ENCODE results near the gene RNASE8.
"Not testable (repeated sequence)": the region's sequence is repeated elsewhere in the genome, so short reads cannot be mapped to it uniquely, and the experiment has no call there.

Gene RNASE8

GRCh38 chr14:21057803-21058675 is at the start of gene RNASE8:
Gene RNASE8 (plus strand): TSS chr14:21057822. CDS start chr14:21057893, 71 bp downstream.
- peak; percentile 35 for DNase-seq

GRCh38 chr14:21009721-21010120 is 47.9 kb upstream of the RNASE8 start:
- DNase-seq, result not testable (repeated sequence)

DNA sequence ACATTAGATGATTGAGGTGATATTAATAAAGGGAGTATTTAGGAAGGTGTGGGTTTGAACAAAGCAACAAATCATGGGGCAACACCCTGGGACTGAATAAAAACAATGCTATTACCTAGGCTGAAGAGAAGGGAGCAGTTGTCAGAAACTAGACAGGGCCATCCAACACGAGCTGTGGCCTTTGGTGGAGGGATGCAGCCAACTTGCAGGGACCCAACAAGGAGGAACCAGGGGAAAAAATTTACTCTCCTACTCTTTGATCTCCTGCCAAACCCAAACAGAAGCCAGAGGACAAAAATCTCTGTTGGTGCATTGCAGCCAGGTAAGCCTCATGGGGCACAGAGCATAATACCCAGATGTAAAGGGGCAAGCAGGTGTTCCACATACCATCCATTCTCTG is 46.5 kb upstream of the RNASE8 start:
- no peak for DNase-seq

- DNase-seq, result peak; percentile 90
These were observed 42.8 kb upstream of the RNASE8 start for GRCh38 chr14:21014761-21015190.

GRCh38 chr14:21015312-21015711 is 42.3 kb upstream of the RNASE8 start:
- DNase-seq, result no peak

DNA sequence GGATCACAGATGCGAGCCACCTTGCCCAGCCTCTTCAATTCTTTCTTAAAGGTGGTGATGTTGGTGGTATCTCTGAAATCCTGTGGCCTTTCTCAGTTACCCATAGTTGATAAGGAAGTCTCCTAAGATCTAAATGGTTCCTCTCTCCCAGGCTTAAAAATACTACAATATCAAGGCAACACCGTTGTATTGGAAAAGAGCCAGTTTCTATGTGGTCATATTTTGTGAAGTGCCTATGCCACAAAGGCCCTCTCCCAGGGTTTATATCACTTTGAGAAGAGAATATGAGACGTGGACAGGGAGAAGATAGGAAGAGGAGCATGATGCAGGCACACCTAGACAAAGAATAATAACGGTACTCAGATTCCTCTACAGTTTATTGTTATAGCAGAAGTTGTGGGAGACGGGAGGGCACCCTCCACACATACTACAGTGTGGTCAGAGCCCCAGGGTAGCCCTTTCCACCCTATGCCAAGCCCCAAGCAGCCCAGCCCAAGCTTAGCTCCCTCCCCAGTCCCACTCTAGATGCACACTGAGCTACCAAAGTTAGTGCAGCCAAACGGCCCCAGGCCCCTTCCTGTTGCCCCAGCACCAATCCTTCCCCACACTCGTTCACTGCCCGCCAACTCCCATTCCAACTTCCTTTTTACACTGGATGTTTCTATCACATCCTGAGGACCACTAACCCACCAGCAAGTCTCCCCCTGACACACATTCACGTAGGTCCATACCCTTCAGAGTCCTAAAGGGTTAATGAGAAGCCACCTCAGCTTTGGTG is 41.0 kb upstream of the RNASE8 start:
- DNase-seq, result no peak

DNA sequence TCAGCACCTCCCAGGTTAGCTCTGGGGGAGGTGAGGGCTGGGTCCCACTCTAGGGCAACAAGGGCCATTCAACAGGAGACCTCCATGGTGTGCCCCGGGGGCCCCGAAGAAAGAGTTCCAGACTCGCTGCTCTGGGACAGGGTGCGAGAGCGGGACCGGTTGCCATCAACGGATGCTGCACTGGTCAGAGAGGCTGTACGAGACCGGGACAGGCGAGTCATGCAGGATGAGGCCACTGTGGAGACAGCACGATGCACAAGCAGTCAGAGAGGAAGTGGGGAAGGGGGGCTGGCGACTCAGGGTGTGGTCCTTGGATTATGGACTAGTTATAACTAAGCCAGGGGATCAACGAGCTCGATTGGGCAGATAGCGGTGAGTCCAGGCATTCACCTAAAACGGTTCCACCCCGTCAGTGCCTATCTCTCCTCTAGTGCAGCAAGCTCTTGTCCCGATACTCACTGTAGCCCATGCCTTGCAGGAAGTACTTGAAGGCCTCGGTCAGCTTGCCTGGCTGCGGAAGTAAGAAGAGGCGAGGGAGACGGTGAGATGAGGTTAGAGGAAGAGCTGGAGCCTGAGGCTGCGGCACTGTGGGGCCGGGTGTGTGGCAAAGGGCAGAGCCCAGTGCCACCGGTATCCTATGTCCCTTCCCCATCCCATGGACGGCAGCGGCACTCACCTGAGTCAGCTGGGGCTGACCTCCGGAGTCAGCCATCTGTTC is 39.9 kb upstream of the RNASE8 start:
- DNase-seq, result no peak

- no peak for DNase-seq
These were observed 39.3 kb upstream of the RNASE8 start for GRCh38 chr14:21018286-21018685.

DNA sequence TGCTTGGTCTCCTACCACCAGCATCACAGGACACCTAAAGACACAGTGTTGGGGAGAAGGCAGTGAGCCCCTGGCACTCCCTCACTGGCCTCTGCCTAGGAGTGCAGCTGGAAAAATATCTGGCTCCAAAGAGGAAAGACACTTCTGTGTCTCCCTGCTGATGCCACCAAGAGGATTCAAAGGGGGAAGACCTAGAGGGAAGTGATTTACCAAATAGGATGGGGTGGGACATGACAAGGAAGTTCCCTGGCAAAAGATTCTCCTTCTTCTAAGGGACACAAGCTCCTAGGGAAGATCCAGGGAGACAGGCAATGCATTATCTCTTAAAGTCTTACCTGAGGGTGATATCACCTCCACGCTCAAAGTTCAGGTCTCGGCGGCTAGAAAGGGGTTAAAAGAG is 38.8 kb upstream of the RNASE8 start:
- no peak for DNase-seq

- peak; percentile 41 for DNase-seq
These were observed 38.3 kb upstream of the RNASE8 start for GRCh38 chr14:21019366-21019765.

DNA sequence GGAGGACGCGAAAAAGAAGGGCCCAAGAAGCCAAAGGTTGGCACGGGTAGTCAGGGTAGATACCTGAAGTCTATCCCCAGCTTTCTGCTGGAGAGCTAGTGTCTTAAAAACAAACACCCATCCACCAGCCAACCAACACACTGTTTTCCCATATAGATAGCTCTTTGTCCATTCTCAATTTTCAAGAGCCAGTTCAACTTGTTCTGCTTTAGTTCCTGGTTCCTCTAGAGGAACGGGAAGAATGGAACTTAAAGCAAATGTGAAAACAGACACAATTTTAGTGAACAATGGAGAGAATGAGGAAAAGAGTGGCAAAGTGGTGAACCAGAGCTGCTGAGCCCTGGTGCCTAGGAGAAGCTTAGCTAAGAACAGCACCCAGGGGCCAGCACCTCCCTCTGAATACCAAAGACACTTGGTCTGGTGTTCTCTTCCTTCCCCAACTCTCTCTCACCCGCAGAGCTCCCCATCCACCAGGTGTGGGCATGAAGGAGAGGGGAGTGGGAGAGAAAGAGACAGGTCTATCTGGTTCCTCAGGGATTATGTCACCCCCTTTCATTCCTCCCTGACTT is 36.6 kb upstream of the RNASE8 start:
- DNase-seq, result no peak

GRCh38 chr14:21022686-21023085 is 34.9 kb upstream of the RNASE8 start:
- no peak for DNase-seq

GRCh38 chr14:21023174-21023573 is 34.4 kb upstream of the RNASE8 start:
- peak; percentile 42 for DNase-seq

DNA sequence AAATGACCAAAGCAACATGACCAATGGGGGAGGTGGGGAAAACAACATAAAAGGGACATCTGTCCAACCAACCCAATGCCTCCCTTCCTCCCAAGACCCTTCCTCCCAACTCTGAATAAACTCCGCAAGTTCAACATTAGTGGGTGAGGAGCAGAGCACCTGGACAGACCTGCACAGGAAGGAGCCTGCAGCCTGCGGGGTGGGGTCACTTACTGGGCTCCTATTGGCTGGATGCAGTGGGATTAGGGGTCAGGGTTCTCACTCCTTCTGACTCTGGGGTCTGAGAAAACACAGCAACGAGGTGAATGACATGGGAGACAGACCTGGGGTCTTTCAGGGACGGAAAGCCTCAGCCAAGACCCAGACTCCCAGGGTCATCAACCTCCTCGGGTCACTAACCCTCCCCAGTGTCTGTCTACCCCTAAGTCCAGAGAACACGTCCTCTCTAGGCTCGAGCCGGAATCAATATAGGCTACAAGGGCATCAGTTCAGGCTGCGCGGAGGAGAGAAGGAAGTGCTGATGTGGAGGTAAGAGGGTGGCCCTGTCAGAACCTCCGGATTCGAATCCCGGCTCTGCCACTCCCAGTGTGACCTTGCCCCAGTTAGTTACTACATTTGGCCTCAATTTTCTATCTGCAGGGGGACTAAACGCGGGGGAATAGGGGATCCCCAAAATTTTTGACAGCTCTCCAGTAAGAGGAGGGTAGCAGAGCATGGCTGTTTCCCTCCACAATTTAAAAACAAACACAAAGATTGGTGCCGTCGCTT is 33.6 kb upstream of the RNASE8 start:
- no peak for DNase-seq

- no peak for DNase-seq
These were observed 32.8 kb upstream of the RNASE8 start, which contains the start of gene NDRG2 for GRCh38 chr14:21024585-21025370. Gene NDRG2 (minus strand): TSS chr14:21025061. CDS start chr14:21023315, 1,746 bp downstream.

- no peak for DNase-seq
These were observed 32.0 kb upstream of the RNASE8 start for GRCh38 chr14:21025371-21026273.

DNA sequence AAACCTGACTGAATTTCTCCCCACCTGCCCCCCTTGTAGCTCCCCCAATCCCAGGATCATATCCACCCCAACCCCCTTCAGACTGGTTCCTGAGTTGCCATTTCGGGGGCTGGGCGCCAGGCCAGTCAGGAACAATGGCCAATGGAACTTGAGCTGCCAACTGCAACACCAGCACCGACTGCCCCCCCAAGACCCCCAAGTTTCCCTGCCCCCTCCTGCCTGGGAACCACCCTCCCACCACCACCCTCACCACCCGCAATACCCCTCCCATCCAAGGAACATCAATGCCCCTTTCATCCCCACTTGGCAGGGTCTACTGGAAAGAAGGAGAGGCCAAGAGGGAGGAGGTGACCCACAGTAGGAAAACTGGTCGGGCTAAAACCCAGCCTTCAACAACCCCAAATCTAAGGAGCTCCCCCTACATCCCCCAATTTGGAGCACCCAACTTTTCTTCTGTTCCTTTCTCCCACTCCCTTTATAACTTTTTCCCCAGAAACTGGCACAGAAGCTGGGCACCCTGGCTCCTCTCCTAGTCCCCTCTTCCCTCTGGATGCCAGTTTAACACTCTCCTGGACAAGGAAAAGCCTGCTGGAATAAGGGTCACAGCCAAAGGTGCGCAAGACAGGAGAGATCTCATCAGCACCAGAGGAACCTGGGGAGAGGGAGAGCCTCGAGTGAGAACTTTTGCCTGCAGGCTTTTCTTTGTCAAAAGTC is 31.2 kb upstream of the RNASE8 start:
- DNase-seq, result no peak

GRCh38 chr14:21026988-21027315 is 30.7 kb upstream of the RNASE8 start:
- DNase-seq, result no peak

GRCh38 chr14:21029917-21030316 is 27.7 kb upstream of the RNASE8 start, which contains the start of gene TPPP2:
Gene TPPP2 (plus strand): TSS chr14:21030217. CDS start chr14:21030582, 365 bp downstream.
- DNase-seq, result no peak
